HG02678 (cell line): ENCODE data around the gene APOM.

Experiments used
- ATAC-seq: cut with Tn5 transposase; IDR thresholded peaks from one replicate; pipeline ENCODE4 v1.9.1; 2021; ENCODE audit warnings: mild to moderate bottlenecking, moderate library complexity; ENCODE audit not compliant: unreplicated experiment

The APOM gene

DNA sequence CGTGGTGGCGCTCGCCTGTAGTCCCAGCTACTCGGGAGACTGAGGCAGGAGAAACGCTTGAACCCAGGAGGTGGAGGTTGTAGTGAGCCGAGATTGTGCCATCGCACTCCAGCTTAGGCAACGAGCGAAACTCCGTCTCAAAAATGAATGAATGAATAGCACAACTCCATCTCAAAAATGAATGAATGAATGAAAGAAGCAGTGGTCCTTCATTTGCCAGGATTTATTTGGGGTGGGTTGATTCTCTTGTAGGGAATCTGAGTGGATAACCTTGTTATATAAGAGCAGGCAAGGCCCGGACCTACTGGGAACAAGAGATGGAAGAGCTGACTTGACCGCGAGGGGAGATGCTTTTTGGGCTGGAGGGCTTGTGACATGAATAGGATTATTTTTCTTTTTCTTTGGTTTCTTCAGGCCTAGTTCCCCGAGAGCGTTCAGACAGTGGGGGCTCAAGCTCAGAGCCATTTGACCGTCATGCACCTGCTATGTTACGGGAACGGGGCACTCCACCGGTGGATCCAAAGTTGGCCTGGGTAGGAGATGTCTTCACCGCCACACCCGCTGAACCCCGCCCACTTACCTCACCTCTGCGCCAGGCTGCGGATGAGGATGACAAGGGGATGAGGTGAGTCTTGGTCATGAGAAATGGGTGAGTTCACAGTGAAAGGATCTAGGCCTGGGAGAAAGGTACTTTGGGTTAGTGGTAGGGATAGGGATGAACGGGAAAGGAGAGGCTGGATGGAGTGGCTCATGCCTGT, 25.3 kb upstream of the APOM start:
- ATAC-seq, result no peak

DNA sequence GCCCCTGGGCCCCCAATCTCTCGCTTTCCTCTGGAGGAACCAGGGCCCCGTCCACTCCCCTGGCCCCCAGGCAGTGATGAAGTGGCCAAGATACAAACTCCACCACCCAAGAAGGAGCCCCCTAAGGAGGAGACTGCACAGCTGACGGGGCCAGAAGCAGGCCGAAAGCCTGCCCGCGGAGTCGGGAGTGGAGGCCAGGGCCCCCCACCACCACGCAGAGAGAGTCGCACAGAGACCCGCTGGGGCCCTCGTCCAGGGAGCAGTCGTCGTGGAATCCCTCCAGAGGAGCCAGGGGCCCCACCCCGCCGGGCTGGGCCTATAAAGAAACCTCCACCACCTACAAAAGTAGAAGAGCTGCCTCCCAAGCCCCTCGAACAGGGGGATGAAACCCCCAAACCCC, 24.5 kb upstream of the APOM start:
- no peak for ATAC-seq

GRCh38 chr6:31631681-31632278, 23.9 kb upstream of the APOM start:
- no peak for ATAC-seq

DNA sequence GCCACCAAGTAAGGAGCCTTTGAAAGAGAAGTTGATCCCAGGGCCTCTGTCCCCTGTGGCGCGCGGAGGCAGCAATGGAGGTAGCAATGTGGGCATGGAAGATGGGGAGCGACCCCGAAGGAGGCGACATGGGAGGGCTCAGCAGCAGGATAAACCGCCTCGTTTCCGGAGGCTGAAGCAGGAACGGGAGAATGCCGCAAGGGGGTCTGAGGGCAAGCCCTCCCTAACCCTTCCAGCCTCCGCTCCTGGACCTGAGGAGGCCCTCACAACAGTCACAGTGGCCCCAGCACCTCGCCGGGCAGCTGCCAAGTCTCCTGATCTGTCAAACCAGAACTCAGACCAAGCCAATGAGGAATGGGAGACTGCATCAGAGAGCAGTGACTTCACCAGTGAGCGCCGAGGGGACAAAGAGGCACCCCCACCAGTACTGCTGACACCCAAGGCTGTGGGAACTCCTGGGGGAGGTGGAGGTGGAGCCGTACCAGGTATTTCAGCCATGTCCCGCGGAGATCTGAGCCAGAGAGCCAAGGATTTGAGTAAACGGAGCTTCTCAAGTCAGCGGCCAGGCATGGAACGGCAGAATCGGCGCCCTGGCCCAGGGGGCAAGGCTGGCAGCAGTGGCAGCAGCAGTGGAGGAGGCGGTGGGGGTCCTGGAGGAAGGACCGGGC, 23.3 kb upstream of the APOM start:
- ATAC-seq, result no peak

DNA sequence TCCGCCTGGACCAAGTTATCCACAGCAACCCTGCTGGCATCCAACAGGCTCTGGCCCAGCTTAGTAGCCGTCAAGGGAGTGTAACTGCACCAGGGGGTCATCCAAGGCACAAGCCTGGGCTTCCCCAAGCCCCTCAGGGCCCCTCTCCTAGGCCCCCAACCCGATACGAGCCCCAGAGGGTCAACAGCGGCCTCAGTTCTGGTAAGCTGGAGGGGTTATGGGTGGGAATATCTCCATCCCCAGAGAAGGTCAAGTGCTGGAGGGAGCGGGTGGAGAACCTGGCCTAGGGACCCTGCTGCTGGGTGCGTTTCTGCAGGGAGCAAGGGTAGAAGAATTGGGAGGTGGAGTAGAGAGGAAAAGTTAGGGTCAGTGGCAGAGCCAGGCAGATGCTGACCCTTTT, 22.2 kb upstream of the APOM start:
- no peak for ATAC-seq

DNA sequence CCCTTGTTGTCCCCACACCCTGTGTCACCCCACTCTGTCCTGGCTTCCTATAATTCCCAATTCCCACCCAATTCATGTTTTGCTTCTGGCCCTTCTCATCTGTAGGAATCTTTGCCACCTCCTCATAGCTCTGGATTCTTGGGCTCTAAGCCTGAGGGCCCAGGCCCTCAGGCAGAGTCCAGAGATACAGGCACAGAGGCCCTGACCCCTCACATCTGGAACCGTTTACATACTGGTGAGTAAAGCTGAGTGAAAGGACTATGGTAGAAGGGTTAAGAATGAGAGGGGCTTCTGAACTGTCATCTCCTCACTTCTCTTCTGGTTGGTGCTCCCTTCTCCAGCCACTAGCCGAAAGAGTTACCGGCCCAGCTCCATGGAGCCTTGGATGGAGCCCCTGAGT, 21.6 kb upstream of the APOM start:
- ATAC-seq, result no peak

GRCh38 chr6:31634969-31635575, 20.6 kb upstream of the APOM start:
- no peak for ATAC-seq

GRCh38 chr6:31636698-31637596, 18.7 kb upstream of the APOM start:
- ATAC-seq, result no peak

DNA sequence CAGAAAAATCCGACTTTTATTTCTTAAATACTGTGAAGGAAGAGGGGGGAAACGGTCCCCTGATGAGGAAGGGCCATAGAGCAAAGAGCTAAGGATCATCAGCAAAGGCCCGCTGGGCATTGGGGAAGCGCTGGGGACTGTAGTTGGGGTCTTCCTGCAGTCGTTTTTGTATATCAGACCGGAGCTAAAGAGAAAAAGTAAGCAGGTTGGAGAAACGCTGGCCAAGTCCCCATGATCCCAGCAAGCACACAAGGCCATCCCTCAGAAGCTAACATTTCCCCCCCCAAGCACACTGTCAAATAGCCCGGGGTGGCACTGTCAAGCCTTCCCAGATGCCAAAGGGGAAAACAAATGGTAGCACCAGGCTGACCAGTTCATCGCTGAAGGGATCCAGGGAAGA, 16.7 kb upstream of the APOM start:
- ATAC-seq, result no peak

DNA sequence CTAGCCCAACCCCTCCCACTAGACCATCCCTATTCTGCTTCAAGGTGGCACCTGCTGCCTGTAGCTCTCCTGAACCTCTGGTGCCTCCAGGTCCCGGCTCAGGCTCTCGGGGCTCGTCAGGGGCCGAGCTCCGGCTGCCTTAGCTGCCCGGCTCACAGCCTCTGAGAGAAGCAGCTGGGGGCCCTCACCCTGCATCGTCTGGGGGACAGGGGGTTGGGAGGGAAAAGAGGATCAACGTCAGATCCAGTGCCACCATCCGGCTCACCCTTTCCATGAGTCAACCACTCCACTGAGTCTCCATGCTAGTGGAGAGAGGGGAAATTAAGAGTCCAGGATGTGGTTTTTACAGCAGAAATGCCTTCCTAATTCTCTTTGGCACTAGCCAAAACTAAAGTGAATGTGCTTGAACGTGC, 16.2 kb upstream of the APOM start:
- ATAC-seq, result no peak

- no peak for ATAC-seq
Measured at GRCh38 chr6:31640612-31641011, 15.1 kb upstream of the APOM start.

GRCh38 chr6:31641370-31641769, 14.3 kb upstream of the APOM start:
- no peak for ATAC-seq

DNA sequence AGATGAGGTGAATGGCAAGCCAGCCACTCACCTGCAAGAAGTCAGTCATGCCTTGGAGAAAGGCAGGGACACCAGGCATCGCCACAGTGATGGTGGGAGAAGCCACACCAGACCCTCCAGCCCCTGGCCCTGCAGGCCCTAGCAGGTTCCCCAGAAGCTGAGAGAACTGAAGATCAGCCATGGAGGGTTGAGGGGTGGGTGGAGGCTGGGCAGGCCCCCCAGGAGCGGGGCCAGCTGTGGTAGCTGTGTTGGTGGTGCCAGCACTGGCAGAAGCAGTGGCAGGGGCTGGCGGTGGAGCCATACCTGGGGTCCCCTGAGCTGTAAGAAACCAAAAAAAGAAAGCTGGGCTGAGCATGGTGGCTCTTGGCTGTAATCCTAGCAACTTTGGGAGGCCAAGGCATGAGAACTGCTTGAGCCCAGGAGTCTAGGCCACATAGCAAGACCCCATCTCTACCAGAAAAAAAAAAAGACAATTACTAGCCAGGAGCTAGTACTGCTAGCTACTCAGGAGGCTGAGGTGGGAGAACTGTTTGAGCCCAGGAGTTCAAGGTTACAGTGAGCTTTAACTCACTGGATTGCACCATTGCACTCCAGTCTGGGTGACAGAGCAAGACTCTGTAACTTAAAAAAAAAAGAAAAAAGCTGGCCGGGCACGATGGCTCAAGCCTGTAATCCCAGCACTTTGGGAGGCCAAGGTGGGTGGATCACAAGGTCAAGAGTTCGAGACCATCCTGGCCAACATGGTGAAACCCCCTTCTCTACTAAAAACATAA, 12.7 kb upstream of the APOM start:
- no peak for ATAC-seq

DNA sequence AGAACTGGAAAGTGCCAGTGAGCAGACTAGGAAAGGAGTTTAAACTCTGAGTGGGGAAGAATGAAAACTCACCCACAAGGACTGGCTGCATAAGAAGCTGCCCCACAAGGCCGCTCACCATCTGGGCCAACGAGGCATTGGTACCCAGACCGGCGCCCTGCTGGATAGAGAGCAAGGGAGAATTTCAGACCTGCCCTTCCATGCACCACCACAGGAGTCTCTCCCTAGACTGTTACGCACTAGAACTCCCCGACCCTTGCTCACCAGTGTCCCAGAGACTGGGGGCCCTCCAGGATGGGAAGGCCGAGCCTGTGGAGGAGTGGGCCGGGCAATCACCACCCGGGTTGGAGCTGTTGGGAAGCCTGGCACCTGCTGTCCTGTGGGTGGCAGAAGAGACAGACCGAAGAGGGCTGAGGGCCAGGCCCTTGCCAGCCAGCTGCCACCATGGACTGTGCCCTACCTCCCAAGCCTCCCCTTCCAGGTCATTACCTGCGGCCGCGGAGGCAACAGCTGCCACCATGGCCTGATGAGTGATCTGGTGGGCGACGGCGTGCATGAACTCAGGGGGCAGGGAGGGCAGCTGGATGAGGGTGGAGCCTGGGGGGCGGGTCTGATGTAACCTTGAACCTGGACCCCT, 11.8 kb upstream of the APOM start:
- no peak for ATAC-seq

GRCh38 chr6:31645325-31645724, 10.4 kb upstream of the APOM start:
- no peak for ATAC-seq

- peak; percentile 25 for ATAC-seq
Measured at GRCh38 chr6:31651602-31652191, 4.0 kb upstream of the APOM start.

GRCh38 chr6:31652925-31653724, 2.6 kb upstream of the APOM start:
- ATAC-seq, result peak; percentile 61

DNA sequence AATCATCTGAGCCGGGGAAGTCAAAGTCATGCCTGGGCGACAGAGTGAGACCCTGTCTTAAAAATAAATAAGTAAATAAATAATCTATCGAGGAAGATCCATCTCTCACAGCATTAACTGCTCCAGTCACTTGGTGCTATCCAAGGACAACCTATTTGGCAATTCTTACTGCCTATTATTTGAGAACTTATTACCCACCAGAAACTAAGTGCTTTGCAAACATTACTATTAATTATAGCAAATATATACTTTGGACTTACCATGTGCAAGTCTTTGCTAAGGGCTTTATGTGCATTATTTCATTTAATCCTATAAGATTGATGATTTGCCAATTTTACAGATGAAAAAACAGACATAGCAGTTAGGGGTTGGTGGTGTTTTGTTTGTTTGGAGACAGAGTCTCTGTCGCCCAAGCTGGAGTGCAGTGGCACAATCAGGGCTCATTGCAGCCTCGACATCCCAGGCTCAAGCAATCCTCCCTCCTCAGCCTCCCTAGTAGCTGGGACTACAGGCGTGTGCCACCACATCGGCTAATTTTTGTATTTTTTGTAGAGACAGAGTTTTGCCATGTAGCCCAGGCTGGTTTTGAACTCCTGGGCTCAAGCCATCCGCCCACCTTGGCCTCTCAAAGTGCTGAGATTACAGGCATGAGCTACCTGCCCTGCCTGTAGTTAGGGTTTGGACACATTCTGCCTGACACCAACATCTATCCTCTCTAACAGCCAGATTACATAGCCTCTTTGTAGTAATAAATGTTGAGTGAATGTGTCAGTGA, 933 bp upstream of the APOM start:
- no peak for ATAC-seq
